ENCODE data around the gene E2F6. TPM values are rescaled to one million over a fixed set of nuclear protein-coding genes. Genes with fewer than 3 reads are reported as not detected.

E2F6 gene
- total and polyA plus RNA-seq, 2 experiments from 2014 or later = 22.6 to 27.2 TPM

DNA sequence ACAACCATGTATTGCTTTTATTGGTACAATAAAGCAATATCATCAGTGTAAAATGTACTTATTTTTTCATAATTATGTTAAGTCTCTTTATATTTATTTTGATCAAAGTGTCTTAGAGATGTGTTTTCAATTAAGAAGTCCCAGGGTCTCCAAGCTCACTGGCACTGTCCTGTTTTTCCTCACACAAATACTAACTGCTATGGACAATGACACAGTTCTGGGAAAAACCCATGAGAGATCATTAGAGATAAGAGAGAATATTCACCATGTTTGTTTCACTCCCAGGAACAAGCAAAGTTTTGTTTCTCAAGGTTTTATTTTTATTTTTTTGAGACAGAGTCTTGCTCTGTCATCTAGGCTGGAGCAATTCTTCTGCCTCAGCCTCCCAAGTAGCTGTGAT lies 38.7 kb downstream of the E2F6 start:
- Histone ChIP-seq H3K4me3 (no peak overlapping the region), H3K36me3 (no peaks in the 10 kb centered on the region)

DNA sequence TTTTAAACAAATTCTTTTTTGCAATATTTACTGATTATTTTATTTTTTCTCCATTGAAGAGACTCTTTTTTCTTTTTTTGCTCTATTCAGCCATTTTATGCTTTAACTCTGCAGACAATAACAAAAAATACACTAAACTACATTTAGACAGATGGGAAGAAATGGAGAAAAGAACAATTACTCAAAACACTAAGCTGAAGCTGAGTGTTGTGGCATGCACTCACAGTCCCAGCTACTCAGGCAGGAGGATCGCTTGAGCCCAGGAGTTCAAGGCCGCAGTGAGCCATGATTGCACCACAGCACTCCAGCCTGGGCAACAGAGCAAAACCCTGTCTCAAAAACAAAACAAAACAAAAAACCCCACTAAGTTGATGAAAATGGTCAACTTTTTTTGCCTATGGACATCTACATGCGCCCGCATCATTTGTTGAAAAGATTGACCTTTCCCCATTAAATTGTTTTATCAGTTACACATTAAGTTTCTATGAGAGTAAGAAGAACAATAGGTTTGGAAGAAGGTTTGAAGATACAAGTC lies 43.0 kb downstream of the E2F6 start:
- TF ChIP-seq, protein P1, sequence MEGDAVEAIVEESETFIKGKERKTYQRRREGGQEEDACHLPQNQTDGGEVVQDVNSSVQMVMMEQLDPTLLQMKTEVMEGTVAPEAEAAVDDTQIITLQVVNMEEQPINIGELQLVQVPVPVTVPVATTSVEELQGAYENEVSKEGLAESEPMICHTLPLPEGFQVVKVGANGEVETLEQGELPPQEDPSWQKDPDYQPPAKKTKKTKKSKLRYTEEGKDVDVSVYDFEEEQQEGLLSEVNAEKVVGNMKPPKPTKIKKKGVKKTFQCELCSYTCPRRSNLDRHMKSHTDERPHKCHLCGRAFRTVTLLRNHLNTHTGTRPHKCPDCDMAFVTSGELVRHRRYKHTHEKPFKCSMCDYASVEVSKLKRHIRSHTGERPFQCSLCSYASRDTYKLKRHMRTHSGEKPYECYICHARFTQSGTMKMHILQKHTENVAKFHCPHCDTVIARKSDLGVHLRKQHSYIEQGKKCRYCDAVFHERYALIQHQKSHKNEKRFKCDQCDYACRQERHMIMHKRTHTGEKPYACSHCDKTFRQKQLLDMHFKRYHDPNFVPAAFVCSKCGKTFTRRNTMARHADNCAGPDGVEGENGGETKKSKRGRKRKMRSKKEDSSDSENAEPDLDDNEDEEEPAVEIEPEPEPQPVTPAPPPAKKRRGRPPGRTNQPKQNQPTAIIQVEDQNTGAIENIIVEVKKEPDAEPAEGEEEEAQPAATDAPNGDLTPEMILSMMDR (IDR thresholded peaks at IDR 0.05; ENCODE audit: low read depth, low read length) = no peak
- H3K4me1 ChIP-seq (ENCODE audit: low read depth) = no peaks in the 10 kb centered on the region
- no peak overlapping the region for H3K4me3 ChIP-seq
- H3K27ac ChIP-seq = no peak overlapping the region
- no peaks in the 10 kb centered on the region for H3K36me3 ChIP-seq
- no peaks in the 10 kb centered on the region for H3K27me3 ChIP-seq
- no peaks in the 10 kb centered on the region for H3K9me3 ChIP-seq (ENCODE audit: low read depth)
- no peak for DNase-seq (ENCODE audit: low read depth in 1 of 2, low spot score in 1 of 2)

More for the DNA sequence above, 38.7 kb downstream of the E2F6 start:
- no peak for DNase-seq (ENCODE audit: low read depth in 1 of 2, low spot score in 1 of 2)
- TF ChIP-seq, protein P1 (IDR thresholded peaks at IDR 0.05; ENCODE audit: low read depth, low read length) = no peak
- no peaks in the 10 kb centered on the region for H3K4me1 ChIP-seq (ENCODE audit: low read depth)
- no peak overlapping the region for H3K27ac ChIP-seq
- no peaks in the 10 kb centered on the region for H3K27me3 ChIP-seq
- no peaks in the 10 kb centered on the region for H3K9me3 ChIP-seq (ENCODE audit: low read depth)

DNA sequence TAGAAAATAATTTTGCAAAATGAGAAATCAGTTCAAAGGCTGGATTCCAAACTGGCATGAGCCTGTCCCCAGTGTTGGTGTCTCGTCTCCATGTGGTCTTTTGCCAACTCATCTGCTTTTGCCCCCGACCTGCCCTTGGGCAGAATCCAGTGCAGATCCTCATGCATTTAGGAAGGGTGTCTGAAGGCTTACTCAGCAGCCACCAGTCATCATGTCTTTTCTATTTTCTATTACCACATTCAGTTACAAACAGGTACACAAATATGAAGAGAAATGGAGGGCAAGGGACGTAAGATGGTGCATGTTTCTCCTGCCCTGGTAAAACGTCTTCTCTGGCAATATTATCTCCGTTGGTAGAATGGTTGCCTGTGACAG lies 43.5 kb downstream of the E2F6 start:
- Histone ChIP-seq H3K27me3 (no peaks in the 10 kb centered on the region), H3K4me3 (no peak overlapping the region), H3K36me3 (no peaks in the 10 kb centered on the region), H3K4me1 (ENCODE audit: low read depth) (no peaks in the 10 kb centered on the region), H3K27ac (no peak overlapping the region), H3K9me3 (ENCODE audit: low read depth) (no peaks in the 10 kb centered on the region)
- TF ChIP-seq, protein P1 (IDR thresholded peaks at IDR 0.05; ENCODE audit: low read depth, low read length) = no peak
- DNase-seq (ENCODE audit: low read depth in 1 of 2, low spot score in 1 of 2) = no peak

DNA sequence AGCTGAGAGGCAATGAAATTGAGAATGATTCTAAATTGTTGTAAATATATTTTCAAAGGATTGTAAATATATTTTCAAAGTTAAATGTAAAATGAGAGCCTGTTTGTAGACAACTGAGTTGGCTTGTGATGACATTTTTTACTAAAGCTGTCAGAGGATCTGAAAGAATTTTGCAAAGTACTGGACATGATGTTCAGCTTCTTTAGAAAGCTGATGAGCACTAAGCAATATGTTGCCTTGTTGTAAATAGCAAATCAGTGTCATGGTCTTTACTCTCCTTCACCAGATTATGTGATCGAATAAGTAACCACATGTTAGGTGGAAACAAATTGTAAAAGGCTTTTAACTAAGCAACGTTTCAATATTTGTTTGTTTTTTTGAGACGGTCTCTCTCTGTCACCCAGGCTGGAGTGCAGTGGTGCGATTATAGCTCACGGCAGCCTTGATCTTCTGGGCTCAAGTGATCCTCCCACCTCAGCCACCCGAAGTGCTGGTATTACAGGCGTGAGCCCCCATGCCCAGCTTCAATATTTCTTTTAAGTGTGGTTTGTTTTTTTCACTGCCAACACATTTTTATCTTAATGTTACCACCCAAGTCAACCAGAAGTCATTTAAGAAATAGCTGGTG lies 44.0 kb downstream of the E2F6 start:
- Histone ChIP-seq H3K4me3 (no peak overlapping the region), H3K27ac (no peak overlapping the region), H3K27me3 (no peaks in the 10 kb centered on the region), H3K4me1 (ENCODE audit: low read depth) (no peaks in the 10 kb centered on the region), H3K9me3 (ENCODE audit: low read depth) (no peaks in the 10 kb centered on the region), H3K36me3 (no peaks in the 10 kb centered on the region)
- TF ChIP-seq, protein P1 (IDR thresholded peaks at IDR 0.05; ENCODE audit: low read depth, low read length) = no peak
- no peak for DNase-seq (ENCODE audit: low read depth in 1 of 2, low spot score in 1 of 2)

DNA sequence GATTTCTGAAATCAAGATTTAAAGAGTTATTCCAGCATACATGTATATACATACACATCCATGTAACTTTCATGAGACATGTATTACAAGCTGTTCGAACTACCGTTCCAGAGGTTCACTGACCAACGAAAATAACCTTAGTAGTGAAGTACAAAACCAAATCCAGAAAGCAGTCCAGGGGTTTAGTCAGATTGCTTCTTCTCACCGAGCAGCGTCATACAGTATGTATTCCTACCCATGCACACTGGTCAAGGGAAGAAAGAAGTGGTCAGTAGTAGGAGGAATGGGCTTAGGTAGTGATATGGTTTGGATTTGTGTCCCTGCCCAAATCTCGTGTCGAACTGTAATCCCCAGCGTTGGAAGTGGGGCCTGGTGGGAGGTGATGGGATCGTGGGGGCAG lies 45.3 kb downstream of the E2F6 start:
- TF ChIP-seq, protein P1 (IDR thresholded peaks at IDR 0.05; ENCODE audit: low read depth, low read length) = no peak
- Histone ChIP-seq H3K36me3 (no peaks in the 10 kb centered on the region), H3K27me3 (no peaks in the 10 kb centered on the region), H3K9me3 (ENCODE audit: low read depth) (no peaks in the 10 kb centered on the region), H3K4me1 (ENCODE audit: low read depth) (no peaks in the 10 kb centered on the region), H3K27ac (no peak overlapping the region), H3K4me3 (no peak overlapping the region)
- no peak for DNase-seq (ENCODE audit: low read depth in 1 of 2, low spot score in 1 of 2)
